Putamen (tissue), 1 donor: Measurements from ENCODE around the gene CSF1.
"Not testable (repeated sequence)": the region's sequence is repeated elsewhere in the genome, so short reads cannot be mapped to it uniquely, and the experiment has no call there.

ENCODE experiments used
- DNase-seq: peaks from one replicate; pipeline ENCODE4 v3.0.0-alpha.2; 2016; ENCODE audit warnings: low spot score

Gene CSF1, protein sequence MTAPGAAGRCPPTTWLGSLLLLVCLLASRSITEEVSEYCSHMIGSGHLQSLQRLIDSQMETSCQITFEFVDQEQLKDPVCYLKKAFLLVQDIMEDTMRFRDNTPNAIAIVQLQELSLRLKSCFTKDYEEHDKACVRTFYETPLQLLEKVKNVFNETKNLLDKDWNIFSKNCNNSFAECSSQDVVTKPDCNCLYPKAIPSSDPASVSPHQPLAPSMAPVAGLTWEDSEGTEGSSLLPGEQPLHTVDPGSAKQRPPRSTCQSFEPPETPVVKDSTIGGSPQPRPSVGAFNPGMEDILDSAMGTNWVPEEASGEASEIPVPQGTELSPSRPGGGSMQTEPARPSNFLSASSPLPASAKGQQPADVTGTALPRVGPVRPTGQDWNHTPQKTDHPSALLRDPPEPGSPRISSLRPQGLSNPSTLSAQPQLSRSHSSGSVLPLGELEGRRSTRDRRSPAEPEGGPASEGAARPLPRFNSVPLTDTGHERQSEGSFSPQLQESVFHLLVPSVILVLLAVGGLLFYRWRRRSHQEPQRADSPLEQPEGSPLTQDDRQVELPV

DNA sequence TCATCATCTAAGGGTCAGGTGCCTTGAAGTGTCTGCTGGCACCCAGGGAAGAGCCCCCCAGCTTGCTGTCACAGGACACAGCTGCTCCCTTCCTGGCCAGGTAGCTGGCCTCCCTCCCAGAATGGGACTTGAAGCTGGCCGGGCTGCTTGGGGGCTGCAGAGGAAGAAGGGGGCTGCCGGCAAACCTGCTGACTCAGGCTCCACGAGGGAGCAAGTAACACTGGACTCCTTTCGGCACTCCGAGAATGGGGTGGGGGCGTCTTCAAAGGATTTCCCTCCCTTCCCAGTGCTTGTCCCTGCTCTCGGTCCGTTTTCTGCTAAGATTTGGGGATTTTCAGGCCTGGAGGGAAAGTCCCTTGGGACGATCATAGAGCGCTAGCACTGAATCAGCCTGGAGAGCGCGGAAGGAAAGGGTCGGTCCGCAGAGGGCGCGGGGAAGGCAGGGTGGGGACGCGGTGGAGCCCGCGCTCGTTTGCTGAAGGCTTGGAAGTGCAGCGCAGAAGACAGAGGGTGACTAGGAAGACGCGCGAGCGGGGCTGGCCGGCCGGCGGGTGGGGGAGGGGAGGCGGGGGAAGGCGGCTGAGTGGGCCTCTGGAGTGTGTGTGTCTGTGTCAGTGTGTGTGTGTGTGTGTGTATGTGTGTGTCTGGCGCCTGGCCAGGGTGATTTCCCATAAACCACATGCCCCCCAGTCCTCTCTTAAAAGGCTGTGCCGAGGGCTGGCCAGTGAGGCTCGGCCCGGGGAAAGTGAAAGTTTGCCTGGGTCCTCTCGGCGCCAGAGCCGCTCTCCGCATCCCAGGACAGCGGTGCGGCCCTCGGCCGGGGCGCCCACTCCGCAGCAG, at the start of gene CSF1:
CSF1 (plus strand) TSS at position 727 of the 840 bp plus-strand sequence. CDS start 175 bp downstream, outside the sequence.
- peak; percentile 70 for DNase-seq

DNA sequence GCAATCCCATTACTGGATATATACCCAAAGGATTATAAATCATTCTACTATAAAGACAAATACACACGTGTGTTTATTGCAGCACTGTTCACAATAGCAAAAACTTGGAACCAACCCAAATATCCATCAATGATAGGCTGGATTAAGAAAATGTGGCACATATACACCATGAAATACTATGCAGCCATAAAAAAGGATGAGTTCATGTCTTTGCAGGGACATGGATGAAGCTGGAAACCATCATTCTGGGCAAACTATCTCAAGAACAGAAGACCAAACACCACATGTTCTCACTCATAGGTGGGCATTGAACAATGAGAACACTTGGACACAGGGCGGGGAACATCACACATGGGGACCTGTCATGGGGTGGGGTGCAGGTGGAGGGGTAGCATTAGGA, 49.0 kb upstream of the CSF1 start:
- DNase-seq: not testable (repeated sequence)

DNA sequence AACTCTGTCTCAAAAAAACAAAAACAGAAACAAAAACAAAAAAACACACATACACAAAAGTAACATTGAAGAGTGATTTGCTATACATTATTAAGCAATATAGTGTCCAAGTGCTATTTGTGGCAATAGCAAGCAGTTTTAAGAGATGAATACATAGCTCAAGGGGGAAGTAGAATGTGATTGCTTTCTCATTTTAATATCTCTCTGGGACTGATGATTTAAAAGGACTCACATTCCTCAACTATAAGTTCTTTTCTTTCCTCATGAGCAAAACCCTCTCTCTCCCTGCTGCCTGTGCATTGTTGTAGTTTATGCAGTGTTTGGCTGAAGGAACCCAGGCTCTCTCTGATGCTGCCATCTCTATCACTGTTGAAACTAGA, 47.0 kb upstream of the CSF1 start:
- no peak for DNase-seq

DNA sequence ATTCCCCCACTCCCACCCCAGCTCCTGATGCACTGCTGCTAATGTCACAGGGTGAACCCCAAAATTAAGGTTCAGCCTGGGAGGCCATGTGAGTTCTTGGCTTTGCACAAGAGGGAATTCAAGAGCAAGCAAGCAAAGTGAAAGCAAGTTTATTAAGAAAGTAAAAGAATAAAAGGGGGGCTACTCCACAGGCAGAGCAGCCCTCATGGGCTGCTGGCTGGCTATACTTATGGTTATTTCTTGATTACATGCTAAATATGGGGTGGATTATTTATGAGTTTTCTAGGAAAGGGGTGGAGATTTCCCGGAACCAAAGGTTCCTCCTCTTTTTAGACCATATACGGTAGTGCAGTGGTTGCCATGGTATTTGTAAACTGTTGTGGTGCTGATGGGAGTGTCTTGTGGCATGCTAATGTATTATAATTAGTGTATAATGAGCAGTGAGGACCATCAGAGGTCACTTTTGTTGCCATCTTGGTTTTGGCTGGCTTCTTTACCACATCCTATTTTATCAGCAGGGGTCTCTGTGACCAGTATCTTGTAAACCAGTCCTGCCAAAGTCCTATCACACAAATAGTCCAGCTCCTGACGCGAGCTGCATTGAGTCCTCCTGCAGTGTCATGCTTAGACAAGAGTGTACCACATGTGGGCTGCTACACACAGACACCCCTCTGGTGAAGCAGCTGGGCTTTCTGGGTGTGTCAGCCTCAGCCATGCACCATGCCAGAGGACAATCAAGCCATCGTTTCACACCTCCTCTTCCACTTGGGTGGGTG, 46.4 kb upstream of the CSF1 start:
- no peak for DNase-seq

DNA sequence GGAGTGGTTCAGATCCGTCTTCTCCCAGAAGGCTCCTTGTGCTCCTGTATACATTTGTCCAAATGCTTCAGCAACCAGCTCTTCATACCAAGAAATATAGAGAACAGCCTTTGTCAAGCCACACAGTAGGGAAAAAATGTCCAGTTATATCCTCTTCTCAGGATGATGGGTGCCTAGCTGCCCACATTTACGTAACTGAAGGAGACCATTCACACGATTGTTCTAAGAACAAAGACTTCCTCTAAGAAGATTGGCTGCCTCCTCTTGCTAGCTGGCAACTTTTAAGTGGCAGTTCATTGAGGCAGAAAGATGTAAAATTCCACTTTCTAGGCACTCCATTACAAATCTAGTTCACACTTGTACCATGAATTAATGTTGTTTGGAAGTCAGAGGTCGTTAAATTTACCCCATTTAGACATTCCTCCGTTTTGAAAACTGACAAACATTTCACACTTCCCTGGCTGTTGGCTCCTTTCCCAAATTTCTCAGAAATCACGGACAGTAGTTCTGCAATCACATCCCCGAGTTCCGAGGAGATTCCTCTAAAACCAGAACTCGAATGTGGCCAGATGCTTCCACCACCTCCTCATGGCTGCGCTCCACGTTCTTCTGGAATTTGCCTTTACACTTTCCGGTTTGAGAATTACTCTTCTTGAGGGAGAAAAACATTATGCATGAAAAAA, 45.6 kb upstream of the CSF1 start:
- no peak for DNase-seq

DNA sequence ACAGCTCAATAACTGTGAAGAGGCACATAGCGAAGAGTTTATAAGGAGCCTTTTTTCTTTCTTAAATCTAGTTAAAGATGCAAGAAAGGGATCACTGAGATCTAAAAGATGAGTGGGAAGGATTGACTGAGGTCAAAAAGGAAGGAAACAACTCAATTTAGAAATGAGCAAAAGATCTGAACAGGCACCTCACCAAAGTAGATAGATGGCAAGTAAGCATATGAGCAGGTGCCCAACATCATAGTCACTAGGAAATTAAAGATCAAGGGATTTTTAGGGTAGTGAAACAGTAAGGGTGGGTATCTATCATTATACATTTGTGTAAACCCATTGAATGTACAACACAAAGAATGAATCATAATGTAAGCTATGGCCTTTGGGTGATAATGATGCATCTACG, 44.6 kb upstream of the CSF1 start:
- DNase-seq: no peak

DNA sequence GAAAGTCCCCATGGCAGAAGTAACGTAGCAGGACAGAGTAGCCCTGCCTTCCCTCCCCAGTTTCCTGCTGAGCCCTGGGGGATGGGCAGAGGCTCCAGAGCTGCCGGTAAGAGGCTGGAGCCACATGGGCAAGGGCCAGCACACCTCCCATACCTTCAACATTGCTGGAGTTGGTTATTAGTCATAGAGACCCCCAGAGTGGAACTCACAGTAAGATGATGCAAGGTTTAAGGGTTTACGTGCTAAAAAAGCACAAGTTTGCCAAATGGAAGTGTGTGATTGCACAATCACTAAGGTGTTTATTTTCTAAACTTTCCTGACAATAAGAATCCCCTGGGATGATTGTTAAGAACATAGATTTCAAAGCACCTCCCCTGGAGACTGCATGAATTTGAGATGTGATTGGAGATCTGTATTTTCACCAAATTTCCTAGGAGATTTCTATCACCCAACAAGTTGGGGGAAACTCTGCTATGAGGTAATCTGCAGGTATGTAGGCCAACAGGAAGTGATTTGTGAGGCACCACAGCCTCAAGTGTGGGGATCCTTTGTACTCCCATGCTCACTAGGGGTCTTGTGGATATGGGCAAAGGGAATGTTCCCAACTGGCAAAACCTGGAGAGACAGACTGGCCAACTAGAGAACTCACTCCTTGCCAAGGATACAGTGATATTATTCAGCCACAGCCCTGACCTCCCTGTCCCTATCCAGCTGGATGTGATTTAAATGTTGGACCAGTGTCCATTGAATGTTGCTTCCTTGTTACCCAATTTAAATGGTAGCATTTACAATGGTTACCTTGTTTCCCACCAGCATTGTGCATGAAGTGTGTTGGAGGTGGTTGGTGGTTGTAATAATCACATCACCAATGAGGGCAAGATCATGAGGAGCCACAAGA, 37.1 kb upstream of the CSF1 start:
- DNase-seq: no peak

DNA sequence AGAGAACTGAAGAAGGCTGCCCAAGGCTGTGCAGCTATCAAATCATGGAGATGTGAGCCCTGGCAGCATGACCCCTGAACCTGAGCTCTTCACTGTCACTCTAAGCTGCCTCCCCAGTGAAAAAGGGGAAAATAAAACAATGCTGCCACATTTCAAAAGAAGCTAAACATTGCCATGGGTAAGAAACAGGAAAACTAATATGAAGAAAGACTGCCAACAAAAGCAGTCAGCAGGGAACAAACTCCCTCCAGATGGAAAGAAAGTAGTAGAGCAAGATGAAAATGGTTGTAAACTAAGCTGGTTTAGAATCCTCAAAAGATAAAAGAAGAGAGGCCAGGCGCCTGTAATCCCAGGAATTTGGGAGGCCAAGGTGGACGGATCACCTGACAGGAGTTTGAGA, 36.2 kb upstream of the CSF1 start:
- DNase-seq: no peak

DNA sequence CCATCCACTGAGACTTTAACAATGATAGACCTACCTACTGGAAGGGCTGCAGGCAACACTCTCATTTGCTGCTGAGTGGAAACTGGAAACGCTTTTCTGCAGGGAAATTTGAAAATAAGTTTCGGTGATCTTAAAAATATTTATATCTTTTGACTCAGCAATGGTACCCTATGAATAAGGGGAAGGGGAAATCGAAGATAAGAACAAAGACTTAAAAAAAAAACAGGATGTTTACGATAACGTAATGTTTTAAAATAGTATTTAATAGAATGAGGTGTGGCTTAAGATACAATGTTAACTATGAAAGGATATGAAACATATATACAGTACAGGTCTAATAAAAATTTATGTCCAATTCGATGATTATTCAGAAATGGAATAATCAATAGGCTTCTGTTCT, 34.8 kb upstream of the CSF1 start:
- DNase-seq: no peak

DNA sequence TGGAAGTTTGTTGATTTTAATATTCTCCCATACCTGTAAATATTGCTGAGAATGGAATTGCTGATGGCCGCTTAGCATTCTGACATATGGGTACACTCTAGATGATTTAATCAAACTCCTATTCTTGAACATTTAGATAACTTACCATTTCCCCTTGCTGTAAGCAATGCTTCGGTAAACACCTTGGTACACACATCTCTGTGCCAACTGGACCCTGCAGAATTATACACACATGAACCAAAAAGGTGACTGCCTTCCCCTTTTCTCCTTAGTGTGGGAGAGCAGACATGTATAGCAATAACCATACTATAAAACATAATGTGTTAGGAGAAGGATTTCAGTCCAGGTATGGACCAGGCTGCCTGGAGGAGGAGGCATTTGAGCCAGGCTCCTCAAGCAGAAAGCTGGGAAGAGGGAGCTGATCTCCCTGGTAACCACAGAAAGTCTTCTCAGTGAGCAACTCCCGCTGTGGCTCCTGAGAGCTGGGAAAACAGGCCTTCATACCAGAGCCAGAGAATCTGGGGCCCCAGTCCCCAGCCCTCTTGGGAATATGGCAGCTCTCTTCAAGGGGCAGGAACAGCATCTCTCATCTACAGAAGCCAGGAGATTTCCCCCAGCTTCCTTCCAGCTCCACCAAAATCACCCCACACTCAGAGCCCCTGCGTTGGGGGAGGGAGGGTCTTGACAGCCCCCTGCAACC, 33.9 kb upstream of the CSF1 start:
- no peak for DNase-seq

DNA sequence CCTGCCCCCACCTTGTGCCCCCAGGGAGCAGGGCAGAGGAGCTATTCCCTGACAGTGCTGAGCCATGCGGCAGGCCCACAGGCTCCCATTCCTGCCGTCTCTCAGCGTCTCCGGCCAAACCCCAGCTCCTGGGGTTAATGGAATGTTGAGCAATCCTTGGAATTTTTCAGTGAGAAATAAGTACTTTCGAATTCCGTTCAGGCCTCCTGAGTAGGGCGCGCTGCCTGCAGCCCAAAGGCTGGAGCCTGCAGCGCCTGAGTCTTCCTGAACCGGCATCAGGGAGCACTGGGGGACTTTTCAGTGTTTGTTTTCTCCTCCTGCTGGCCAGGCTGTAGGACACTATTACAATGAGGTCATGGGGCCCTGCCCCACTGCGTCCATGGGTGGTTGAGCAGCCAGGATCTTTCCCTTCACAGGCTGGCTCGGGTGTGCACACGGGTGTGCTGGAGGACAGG, 33.3 kb upstream of the CSF1 start:
- peak; percentile 68 for DNase-seq

DNA sequence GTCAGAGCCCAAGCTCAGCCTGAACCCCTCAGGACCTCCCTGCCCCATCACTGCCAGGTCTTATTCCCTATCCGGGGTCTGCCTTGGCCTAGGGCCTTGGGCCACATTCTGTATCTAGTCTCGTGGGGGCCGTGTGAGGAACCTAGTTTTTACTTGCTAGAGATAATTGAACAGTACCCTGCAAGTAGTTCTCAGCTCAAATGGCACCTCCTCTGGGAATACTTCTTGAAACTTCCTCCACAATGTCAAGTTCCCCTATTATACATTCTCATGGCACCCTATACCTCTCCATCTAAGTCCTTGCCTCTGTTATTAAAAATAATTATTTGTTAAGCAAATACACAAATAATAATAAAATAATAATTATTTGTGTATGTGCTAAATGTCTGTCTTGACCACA, 32.9 kb upstream of the CSF1 start:
- DNase-seq: no peak

DNA sequence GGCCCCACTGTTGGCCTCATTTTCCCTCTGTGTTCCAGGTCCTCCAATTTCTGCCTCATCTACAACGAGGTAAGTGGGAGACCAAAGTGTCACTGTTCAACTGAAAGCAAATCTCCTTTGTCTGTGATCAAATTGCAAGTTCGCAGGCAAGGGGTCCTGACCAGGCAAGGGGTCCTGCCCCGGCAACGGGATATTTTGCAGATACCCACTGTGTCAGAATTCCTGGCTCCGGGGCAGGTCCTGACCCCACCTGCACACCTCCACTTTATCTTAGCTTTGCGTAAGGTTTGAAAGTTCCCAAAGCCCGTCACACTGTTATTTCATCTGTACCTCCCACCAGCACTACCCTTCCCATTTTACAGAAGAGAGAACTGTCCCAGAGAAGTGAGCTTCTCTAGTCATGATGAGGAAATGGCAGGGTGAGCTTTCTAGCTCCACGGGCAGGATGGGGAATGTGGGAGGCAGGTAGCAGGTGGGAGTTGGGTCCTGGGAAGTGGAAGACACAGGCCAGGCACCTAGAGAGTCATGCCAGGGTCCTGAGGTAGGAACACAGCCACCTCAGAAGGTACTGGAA, 32.0 kb upstream of the CSF1 start:
- no peak for DNase-seq

DNA sequence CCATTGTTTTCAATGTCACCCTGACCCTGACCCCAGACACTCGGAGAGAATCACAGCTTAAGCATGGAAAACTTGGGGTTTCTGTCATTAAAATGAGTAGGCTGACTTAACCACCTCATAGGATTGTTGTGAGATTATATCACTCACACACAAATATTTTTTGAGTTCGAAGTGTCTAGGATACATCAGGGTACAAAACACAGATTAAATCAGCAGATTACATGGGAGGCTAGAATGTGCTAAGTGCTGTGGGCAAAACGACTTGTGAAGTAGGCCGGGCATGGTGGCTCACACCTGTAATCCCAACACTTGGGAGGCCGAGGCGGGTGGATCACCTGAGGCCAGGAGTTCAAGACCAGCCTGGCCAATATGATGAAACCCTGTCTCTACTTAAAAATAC, 31.3 kb upstream of the CSF1 start:
- not testable (repeated sequence) for DNase-seq

DNA sequence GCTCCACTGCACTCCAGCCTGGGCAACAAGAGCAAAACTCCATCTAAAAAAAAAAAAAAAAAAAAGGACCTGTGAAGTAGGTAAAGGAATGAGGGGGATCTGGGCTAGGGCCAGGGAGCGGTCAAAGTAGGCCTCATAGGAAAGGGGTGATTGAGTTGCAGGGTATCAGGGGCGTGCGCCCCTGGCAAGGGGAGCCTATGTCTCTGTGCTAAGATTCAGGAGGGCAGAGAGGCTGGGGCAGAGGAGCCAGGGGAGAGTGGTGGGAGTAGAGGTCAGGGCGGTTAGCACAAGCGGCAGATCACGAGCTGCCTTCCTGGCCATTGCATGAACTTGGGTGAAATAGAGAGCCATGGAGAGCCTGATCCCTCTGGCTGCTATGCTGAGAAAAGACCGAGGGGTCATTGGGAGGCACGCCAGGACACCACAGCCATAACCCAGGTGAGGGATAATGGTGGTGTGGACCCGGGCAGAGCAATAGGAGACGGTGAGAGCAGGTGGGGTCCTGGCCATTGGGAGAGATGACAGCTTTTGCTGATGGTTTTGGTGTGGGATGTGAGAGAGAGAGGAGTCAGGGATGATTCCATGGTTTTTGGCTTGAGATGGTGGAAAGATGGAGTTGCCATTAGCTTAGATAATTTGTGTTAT, 30.6 kb upstream of the CSF1 start:
- DNase-seq: no peak

DNA sequence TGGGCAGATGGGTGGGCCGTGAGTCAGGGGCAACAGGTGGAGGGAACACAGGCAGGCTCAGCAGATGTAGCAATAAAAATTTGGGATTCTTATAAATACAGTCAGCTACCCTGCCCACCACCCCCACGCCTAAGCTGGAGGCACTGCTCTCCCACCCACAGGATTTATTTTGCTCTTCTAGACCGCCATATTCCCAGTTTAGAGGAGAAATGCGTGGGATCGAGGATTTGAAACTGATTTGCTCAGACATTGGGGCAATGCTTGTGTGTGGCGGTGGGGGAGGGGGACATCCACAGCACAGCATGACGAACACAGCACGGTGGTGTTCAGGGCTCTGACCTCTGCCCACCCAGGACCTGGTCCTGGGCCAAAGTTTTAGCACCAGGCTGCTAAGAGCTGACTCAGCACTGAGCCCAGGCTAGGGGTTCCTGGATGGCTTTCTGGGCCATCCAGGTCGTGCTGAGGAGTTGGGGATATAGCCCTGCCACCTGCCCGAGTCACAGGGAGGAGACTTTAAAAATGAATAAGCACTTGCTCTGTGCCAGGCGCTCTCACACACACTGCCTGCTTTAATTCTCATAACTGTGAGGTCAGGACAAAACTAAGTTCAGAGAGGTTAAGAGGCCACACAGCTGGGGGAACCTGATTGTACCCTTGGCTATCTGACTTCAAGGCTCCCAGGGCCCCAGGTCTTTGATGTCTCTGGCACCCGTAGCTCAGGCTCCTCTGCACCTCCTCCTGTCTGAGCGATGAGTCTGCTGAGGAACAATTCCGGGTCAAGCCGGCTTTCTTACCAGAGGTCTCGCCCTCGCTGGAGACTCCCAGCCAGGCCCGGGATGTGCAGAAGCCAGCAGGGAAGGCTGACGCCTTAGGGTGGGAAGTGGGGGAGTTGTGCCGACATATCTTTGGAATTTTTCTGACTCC, 29.4 kb upstream of the CSF1 start:
- no peak for DNase-seq

DNA sequence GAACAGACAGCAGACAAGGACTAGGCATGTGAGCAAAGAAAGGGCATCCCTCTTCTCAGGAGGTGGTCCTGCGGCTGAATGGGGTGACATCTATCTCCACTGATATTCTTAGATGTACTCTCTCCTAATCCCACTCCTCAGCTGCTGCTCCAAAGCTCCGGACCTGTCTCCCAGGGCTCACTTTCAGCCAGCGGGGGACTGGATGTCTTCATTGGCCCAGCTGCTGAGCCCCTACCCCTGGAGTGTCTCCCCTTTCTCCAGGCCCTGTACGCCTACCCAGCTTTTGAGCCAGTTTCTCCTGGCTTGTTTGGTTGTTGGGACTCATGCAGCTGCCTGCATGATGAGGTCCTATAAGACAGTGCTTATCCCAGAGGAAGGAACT, 28.8 kb upstream of the CSF1 start:
- DNase-seq: no peak
